H1 (cell line): ENCODE data around the gene DMXL1. TPM values are rescaled to one million over a fixed set of nuclear protein-coding genes. Genes with fewer than 3 reads are reported as not detected.

Experiments used
- ATF2 ChIP-seq: IDR thresholded peaks from 2 replicates; pipeline ENCODE4 v1.6.1; 2012; ENCODE audit warnings: low read length, inconsistent platforms
- BCL11A ChIP-seq, 2 experiments: IDR thresholded peaks; one replicate each; pipeline ENCODE4 v1.6.1; 2011; ENCODE audit warnings: low read depth in 2 of 2, low read length in 2 of 2, mild to moderate bottlenecking in 2 of 2
- CEBPB ChIP-seq: IDR thresholded peaks from 2 replicates; pipeline ENCODE4 v1.6.1; 2012; ENCODE audit warnings: low read depth, low read length
- CHD2 ChIP-seq: IDR thresholded peaks from 2 replicates; pipeline ENCODE4 v1.6.1; 2012; ENCODE audit warnings: low read length, improper control_type of control experiment
- GTF2F1 ChIP-seq: IDR thresholded peaks from 2 replicates; pipeline ENCODE4 v1.6.1; 2012; ENCODE audit warnings: low read depth, low read length, improper control_type of control experiment, borderline replicate concordance
- HDAC2 ChIP-seq, 2 experiments: fragments of 300-600 bp in 1 of 2; sonication (generic) in 1 of 2; IDR thresholded peaks; 2 replicates each; pipeline ENCODE4 v1.6.1; 2011 to 2012; ENCODE audit warnings: low read depth in 2 of 2, low read length in 2 of 2, mild to moderate bottlenecking in 2 of 2, moderate library complexity in 2 of 2, borderline replicate concordance in 1 of 2, inconsistent platforms in 1 of 2
- HDAC6 ChIP-seq: IDR thresholded peaks from one replicate; pipeline ENCODE4 v1.7.1; 2012; ENCODE audit warnings: low read depth, mild to moderate bottlenecking, inconsistent platforms, low read length, moderate library complexity
- KDM4A ChIP-seq: IDR thresholded peaks from one replicate; pipeline ENCODE4 v1.7.1; 2012; ENCODE audit warnings: low read depth, mild to moderate bottlenecking, moderate library complexity, low read length, inconsistent platforms; ENCODE audit not compliant: severe bottlenecking
- PHF8 ChIP-seq: fragments of 200-600 bp; sonication (generic); conservative IDR thresholded peaks from 2 replicates; pipeline ENCODE4 v1.7.1; 2012; ENCODE audit warnings: low read depth, mild to moderate bottlenecking, inconsistent platforms, low read length, moderate library complexity
- RAD21 ChIP-seq, 2 experiments: IDR thresholded peaks in 1 of 2; conservative IDR thresholded peaks in 1 of 2; 2 replicates each; pipeline ENCODE4 v1.6.1; 2011; ENCODE audit warnings: low read depth in 2 of 2, low read length in 2 of 2, improper control_type of control experiment in 1 of 2, inconsistent platforms in 1 of 2, mild to moderate bottlenecking in 1 of 2, moderate library complexity in 1 of 2
- RBBP5 ChIP-seq: IDR thresholded peaks from 2 replicates; pipeline ENCODE4 v1.7.1; 2012; ENCODE audit warnings: low read depth, mild to moderate bottlenecking, inconsistent platforms, low read length, moderate library complexity, borderline replicate concordance
- SIRT6 ChIP-seq: IDR thresholded peaks from one replicate; pipeline ENCODE4 v1.7.1; 2012; ENCODE audit warnings: low read length, inconsistent platforms
- SUZ12 ChIP-seq: fragments of 200-600 bp; sonication (generic); IDR thresholded peaks from 2 replicates; pipeline ENCODE4 v1.6.1; 2012; ENCODE audit warnings: mild to moderate bottlenecking, inconsistent platforms, low read length, moderate library complexity, mixed read lengths
- TBP ChIP-seq: IDR thresholded peaks from 2 replicates; pipeline ENCODE4 v1.6.1; 2011; ENCODE audit warnings: low read depth, low read length, improper control_type of control experiment
- polyA plus RNA-seq, 7 experiments: library from polyadenylated mRNA; depleted of rRNA in 3 of 7; stranded (reverse) in 5 of 7; unstranded in 2 of 7; fragments of >200 nt in 5 of 7; fragments of 200-250 nt in 2 of 7; gene quantifications; 1 replicate in 5 of 7; 2 replicates in 1 of 7; 4 replicates in 1 of 7; pipeline versions ENCODE4 v1.2.1 to v1.2.3, GENCODE V29; 2011 to 2013; ENCODE audit warnings: missing spikeins in 2 of 7, mixed read lengths in 2 of 7
- total RNA-seq: library from RNA; stranded (reverse); fragmentation: NEBNext Ultra II Directional; extraction: Animal tissue kit (Norgen Biotek cat#: 25700); gene quantifications from 2 replicates; pipeline ENCODE4 v1.2.1, GENCODE V29; 2021

DMXL1 gene
- total and polyA plus RNA-seq, 2 of the 8 experiments (the other 6 are each of a cell fraction or from before 2014, with no cell fraction given): 10.1 to 43.9 TPM

DNA sequence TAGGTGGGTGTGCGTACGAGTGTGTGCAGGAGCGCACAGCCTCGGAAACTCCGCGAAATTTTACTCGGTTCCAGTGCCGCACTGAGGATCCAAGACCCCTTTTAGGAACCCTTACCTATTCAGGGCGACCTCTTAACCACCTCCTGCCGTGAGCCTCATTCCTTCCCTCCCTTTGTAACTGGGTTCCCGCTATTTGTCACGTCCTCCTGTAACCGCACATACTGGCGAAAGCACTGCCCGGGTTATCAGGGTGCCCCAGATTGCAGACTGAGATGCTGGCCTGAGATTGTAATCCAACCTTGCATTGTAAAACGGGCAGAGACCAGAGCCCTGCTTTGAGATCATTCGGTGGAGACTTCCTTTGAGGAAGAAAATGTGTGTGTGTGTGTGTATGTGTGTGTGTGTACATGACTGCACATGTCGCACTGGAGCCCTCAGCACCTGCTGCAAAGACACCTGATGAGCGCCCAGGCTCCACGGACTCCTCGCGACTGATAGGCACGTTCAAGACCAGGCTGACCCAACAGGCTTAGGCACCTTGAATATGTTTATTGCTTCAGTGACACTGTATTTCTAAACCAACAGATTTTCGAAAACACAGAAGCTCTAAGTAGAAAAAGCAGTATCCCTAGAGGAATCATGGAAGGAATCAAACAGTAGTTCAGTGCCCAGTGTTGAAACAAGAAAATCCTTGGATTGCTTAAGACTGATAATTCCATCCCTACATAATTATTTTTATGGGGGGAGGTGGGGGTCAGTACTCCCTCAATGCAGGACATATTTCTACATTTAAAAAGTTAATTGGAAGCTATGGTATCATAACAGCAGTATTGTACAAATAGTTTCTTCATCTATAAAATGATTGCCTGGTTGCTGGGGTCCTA lies 198.4 kb downstream of the DMXL1 start (continued):
- TF ChIP-seq GTF2F1 (no peak), KDM4A (peak; percentile 66), SIRT6 (no peak), PHF8 (0 out of 2 replicates have a peak, but pooled peaks have one; percentile 20), HDAC6 (no peak), RBBP5 (0 out of 2 replicates have a peak, but pooled peaks have one; percentile 7), CEBPB (no peak), ATF2 (no peak), TBP (no peak), BCL11A (IDR thresholded peaks at IDR 0.05; ENCODE audit: low read depth in 2 of 2, low read length in 2 of 2) (no peak), SUZ12 (0 out of 2 replicates have a peak, but pooled peaks have one; percentile 44), HDAC2 (IDR thresholded peaks at IDR 0.05; ENCODE audit: borderline replicate concordance in 1 of 2, low read depth in 2 of 2, low read length in 2 of 2) (no peak), CHD2 (no peak), RAD21 (IDR thresholded peaks at IDR 0.05 in 1 of 2, conservative IDR thresholded peaks at IDR 0.05 in 1 of 2; ENCODE audit: low read depth in 2 of 2, low read length in 2 of 2) (no peak)
